Neural cell (in vitro differentiated cells): Measurements from ENCODE around the gene DNAJC5.

Experiments
- EP300 ChIP-seq: fragments of 450-650 bp; conservative IDR thresholded peaks from 2 replicates; pipeline ENCODE4 v1.6.1; 2014; ENCODE audit warnings: antibody characterized with exemption, mild to moderate bottlenecking, moderate library complexity; ENCODE audit not compliant: poor library complexity, severe bottlenecking
- EZH2 ChIP-seq: fragments of 200-600, 300-800 bp; shearing (Covaris generic), sonication (generic); IDR thresholded peaks from 2 replicates; pipeline ENCODE4 v1.6.1; 2014; ENCODE audit warnings: antibody characterized with exemption, low read length, borderline replicate concordance, mild to moderate bottlenecking; ENCODE audit not compliant: insufficient read depth, poor library complexity, severe bottlenecking
- RAD21 ChIP-seq: fragments of 450-650 bp; conservative IDR thresholded peaks from 2 replicates; pipeline ENCODE4 v1.6.1; 2014; ENCODE audit warnings: antibody characterized with exemption, mild to moderate bottlenecking, moderate library complexity
- TAF1 ChIP-seq: IDR thresholded peaks from 2 replicates; pipeline ENCODE4 v1.6.1; 2012; ENCODE audit warnings: low read depth
- TF ChIP-seq, protein P1 (sequence below): IDR thresholded peaks from 2 replicates; pipeline ENCODE4 v1.6.1; 2012; ENCODE audit warnings: borderline replicate concordance
- TF ChIP-seq, protein P2 (sequence below): fragments of 450-650 bp; IDR thresholded peaks from 2 replicates; pipeline ENCODE4 v1.5.1; 2014; ENCODE audit warnings: antibody characterized with exemption, mild to moderate bottlenecking, moderate library complexity; ENCODE audit not compliant: poor library complexity, severe bottlenecking

DNA sequence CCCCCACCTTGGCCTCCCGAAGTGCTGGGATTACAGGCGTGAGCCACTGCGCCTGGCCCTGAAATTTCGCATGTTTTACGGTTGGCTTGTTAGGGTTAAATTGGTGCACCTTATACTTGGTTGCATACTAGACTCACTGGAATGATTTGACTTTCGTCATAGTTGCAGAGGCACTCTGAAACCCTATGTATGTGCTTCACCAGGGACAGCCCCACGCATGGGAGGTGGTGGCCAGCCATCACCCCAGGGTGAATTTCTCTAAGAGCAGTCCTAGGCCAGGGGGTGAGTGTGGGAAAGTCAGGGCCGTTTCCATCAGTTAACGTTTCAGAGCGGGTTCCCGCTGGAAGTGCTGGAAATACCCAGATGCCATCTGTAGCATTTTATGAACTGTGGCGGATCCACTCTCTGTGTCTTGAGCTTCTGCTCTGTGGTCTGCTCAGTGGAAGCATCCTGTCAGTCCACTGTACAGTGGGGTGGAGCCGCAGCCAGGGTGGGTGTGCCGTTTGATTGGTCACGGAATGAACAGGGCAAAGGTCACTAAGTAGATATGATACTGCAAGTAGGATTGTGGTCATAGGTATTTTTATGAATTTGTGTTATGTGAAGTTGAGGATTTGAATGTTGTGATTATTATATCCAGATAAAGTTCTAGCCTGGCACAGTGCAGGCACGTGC lies 13.2 kb downstream of the DNAJC5 start:
- TF ChIP-seq EP300 (no peak), RAD21 (no peak), TAF1 (no peak), EZH2 (no peak)
- TF ChIP-seq, protein P1, sequence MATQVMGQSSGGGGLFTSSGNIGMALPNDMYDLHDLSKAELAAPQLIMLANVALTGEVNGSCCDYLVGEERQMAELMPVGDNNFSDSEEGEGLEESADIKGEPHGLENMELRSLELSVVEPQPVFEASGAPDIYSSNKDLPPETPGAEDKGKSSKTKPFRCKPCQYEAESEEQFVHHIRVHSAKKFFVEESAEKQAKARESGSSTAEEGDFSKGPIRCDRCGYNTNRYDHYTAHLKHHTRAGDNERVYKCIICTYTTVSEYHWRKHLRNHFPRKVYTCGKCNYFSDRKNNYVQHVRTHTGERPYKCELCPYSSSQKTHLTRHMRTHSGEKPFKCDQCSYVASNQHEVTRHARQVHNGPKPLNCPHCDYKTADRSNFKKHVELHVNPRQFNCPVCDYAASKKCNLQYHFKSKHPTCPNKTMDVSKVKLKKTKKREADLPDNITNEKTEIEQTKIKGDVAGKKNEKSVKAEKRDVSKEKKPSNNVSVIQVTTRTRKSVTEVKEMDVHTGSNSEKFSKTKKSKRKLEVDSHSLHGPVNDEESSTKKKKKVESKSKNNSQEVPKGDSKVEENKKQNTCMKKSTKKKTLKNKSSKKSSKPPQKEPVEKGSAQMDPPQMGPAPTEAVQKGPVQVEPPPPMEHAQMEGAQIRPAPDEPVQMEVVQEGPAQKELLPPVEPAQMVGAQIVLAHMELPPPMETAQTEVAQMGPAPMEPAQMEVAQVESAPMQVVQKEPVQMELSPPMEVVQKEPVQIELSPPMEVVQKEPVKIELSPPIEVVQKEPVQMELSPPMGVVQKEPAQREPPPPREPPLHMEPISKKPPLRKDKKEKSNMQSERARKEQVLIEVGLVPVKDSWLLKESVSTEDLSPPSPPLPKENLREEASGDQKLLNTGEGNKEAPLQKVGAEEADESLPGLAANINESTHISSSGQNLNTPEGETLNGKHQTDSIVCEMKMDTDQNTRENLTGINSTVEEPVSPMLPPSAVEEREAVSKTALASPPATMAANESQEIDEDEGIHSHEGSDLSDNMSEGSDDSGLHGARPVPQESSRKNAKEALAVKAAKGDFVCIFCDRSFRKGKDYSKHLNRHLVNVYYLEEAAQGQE, result no peak
- TF ChIP-seq, protein P2, sequence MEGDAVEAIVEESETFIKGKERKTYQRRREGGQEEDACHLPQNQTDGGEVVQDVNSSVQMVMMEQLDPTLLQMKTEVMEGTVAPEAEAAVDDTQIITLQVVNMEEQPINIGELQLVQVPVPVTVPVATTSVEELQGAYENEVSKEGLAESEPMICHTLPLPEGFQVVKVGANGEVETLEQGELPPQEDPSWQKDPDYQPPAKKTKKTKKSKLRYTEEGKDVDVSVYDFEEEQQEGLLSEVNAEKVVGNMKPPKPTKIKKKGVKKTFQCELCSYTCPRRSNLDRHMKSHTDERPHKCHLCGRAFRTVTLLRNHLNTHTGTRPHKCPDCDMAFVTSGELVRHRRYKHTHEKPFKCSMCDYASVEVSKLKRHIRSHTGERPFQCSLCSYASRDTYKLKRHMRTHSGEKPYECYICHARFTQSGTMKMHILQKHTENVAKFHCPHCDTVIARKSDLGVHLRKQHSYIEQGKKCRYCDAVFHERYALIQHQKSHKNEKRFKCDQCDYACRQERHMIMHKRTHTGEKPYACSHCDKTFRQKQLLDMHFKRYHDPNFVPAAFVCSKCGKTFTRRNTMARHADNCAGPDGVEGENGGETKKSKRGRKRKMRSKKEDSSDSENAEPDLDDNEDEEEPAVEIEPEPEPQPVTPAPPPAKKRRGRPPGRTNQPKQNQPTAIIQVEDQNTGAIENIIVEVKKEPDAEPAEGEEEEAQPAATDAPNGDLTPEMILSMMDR, result no peak
